Activated CD8-positive, alpha-beta memory T cell treated with anti-CD3 and anti-CD28 coated beads for 1 hour (primary cell): ENCODE results near the gene MAP2K6.

ENCODE experiments used
- DNase-seq, 2 donors: peaks; one replicate each; pipeline ENCODE4 v3.0.0-alpha.2; 2020; ENCODE audit warnings: low read depth in 1 of 2; ENCODE audit errors: extremely low read depth in 1 of 2

MAP2K6 gene

GRCh38 chr17:69414408-69415274 lies at the start of gene MAP2K6:
Gene MAP2K6, plus strand, starts transcription at chr17:69414697. Its CDS starts 288 bp downstream, at chr17:69414985.
- DNase-seq: peak; percentile 34 to 67

GRCh38 chr17:69367298-69367697 lies 47.2 kb upstream of the MAP2K6 start:
- DNase-seq: no peak

- no peak for DNase-seq
These were observed 41.4 kb upstream of the MAP2K6 start for GRCh38 chr17:69373069-69373468.

- DNase-seq: no peak
These were observed 39.3 kb upstream of the MAP2K6 start for GRCh38 chr17:69375229-69375628.

GRCh38 chr17:69388822-69389442 lies 25.6 kb upstream of the MAP2K6 start:
- DNase-seq: no peak

GRCh38 chr17:69390795-69391501 lies 23.5 kb upstream of the MAP2K6 start:
- DNase-seq: no peak

GRCh38 chr17:69401251-69401650 lies 13.2 kb upstream of the MAP2K6 start:
- no peak for DNase-seq

- DNase-seq: no peak
These were observed 12.4 kb upstream of the MAP2K6 start for GRCh38 chr17:69402052-69402451.

- no peak for DNase-seq
These were observed 10.1 kb upstream of the MAP2K6 start for GRCh38 chr17:69404399-69404798.

- DNase-seq: no peak
These were observed 9.4 kb upstream of the MAP2K6 start for GRCh38 chr17:69405096-69405495.

GRCh38 chr17:69406941-69407340 lies 7.6 kb upstream of the MAP2K6 start:
- no peak for DNase-seq

- DNase-seq: no peak
These were observed 6.7 kb upstream of the MAP2K6 start for GRCh38 chr17:69407759-69408158.

GRCh38 chr17:69410671-69411070 lies 3.8 kb upstream of the MAP2K6 start:
- DNase-seq: no peak

- DNase-seq: no peak
These were observed 2.7 kb upstream of the MAP2K6 start for GRCh38 chr17:69411766-69412165.

GRCh38 chr17:69412251-69412671 lies 2.2 kb upstream of the MAP2K6 start:
- no peak for DNase-seq

GRCh38 chr17:69415431-69415830 lies 934 bp downstream of the MAP2K6 start:
- DNase-seq: no peak

- no peak for DNase-seq
These were observed 3.3 kb downstream of the MAP2K6 start for GRCh38 chr17:69417545-69418483.

- no peak for DNase-seq
These were observed 4.0 kb downstream of the MAP2K6 start for GRCh38 chr17:69418535-69418934.

- no peak for DNase-seq
These were observed 9.0 kb downstream of the MAP2K6 start for GRCh38 chr17:69423450-69423849.

GRCh38 chr17:69424287-69425041 lies 10.0 kb downstream of the MAP2K6 start:
- no peak for DNase-seq
